HCT116 (cell line): ENCODE data around the gene SCP2. TPM values are rescaled to one million over a fixed set of nuclear protein-coding genes. Genes with fewer than 3 reads are reported as not detected.

Experiments used
- ATAC-seq: fragments of 200-7000 bp; cut with Tn5 transposase; 2 replicates; pipeline ENCODE4 v1.9.1; 2020; ENCODE audit warnings: mild to moderate bottlenecking, moderate library complexity
- BruUV-seq: library from RNA; stranded (reverse); fragments of 400-500 nt; replicated peaks from 2 replicates; lab custom pipeline; 2021; lab: Mats Ljungman, UMichigan
- CTCF ChIA-PET: fragments of 300-600 bp; sonication (Branson Sonifier 250); formaldehyde crosslinking; loops from one replicate; lab custom pipeline; 2021; ENCODE audit warnings: antibody characterized with exemption; lab: Charles Lee
- POLR2A ChIA-PET: fragments of 300-600, 350-600 bp; sonication (Branson Sonifier 250); formaldehyde crosslinking; loops from one replicate; lab custom pipeline; 2021; ENCODE audit warnings: antibody characterized with exemption; lab: Charles Lee
- RAD21 ChIA-PET, 2 experiments: fragments of 300-600 bp; sonication (Branson Sonifier 250); formaldehyde crosslinking; loops; one replicate each; lab custom pipeline; 2023; ENCODE audit warnings: low total read pairs in 2 of 2; ENCODE audit not compliant: uncharacterized antibody in 2 of 2, unreplicated experiment in 2 of 2, low non-redundant PET in 1 of 2; lab: Charles Lee
- DNase-seq: peaks from one replicate; pipeline ENCODE4 v3.0.0-alpha.2; 2010; ENCODE audit warnings: low read depth, low spot score
- H2AFZ ChIP-seq: fragments of 200-600 bp; shearing (Covaris generic), sonication (generic); 2 replicates; pipeline ENCODE4 v1.6.1; 2017; ENCODE audit warnings: low read depth, mixed run types, mixed read lengths, antibody characterized with exemption, low read length; ENCODE audit not compliant: poor library complexity, severe bottlenecking
- H3K27ac ChIP-seq: 2 replicates; pipeline ENCODE4 v1.5.1; 2012; ENCODE audit warnings: low read depth, low read length
- H3K27me3 ChIP-seq: fragments of 200-600 bp; sonication (generic); 2 replicates; pipeline ENCODE4 v1.6.1; 2016; ENCODE audit warnings: mixed run types, low read length, mixed read lengths; ENCODE audit not compliant: insufficient read depth
- H3K36me3 ChIP-seq, 2 experiments: fragments of 200-500 bp in 1 of 2; fragments of 200-600 bp in 1 of 2; sonication (Bioruptor generic) in 1 of 2; sonication (generic) in 1 of 2; 2 replicates each; pipeline versions ENCODE4 v1.5.1 to v1.6.1; 2014 to 2016; ENCODE audit warnings: low read length in 2 of 2, inconsistent platforms in 1 of 2, mixed read lengths in 1 of 2, mixed run types in 1 of 2; ENCODE audit not compliant: insufficient read depth in 2 of 2, control insufficient read depth in 1 of 2
- H3K4me1 ChIP-seq, 2 experiments: fragments of 200-600 bp in 1 of 2; sonication (generic) in 1 of 2; 2 replicates each; pipeline versions ENCODE4 v1.5.1 to v1.6.1; 2012 to 2017; ENCODE audit warnings: low read length in 2 of 2, inconsistent platforms in 1 of 2, mild to moderate bottlenecking in 1 of 2, mixed read lengths in 1 of 2, mixed run types in 1 of 2, moderate library complexity in 1 of 2; ENCODE audit not compliant: insufficient read depth in 2 of 2, control insufficient read depth in 1 of 2
- H3K4me2 ChIP-seq: fragments of 200-600 bp; sonication (generic); 2 replicates; pipeline ENCODE4 v1.6.1; 2017; ENCODE audit warnings: mixed run types, low read length, mixed read lengths
- H3K4me3 ChIP-seq, 2 experiments: fragments of 200-600 bp in 1 of 2; sonication (generic) in 1 of 2; replicated peaks in 1 of 2; 2 replicates each; pipeline ENCODE4 v1.5.1; 2011 to 2016; ENCODE audit warnings: low read length in 2 of 2, control low read depth in 1 of 2, low read depth in 1 of 2, mild to moderate bottlenecking in 1 of 2, mixed read lengths in 1 of 2, mixed run types in 1 of 2
- H3K79me2 ChIP-seq: fragments of 200-600 bp; sonication (generic); 2 replicates; pipeline ENCODE4 v1.6.1; 2017; ENCODE audit warnings: mild to moderate bottlenecking, mixed run types, low read length, moderate library complexity, mixed read lengths; ENCODE audit not compliant: insufficient read depth
- H3K9ac ChIP-seq: fragments of 200-600 bp; sonication (generic); 2 replicates; pipeline ENCODE4 v1.6.1; 2016; ENCODE audit warnings: low read length, mixed read lengths
- H3K9me2 ChIP-seq: fragments of 200-600 bp; sonication (generic), shearing (Covaris generic); 2 replicates; pipeline ENCODE4 v1.6.1; 2017; ENCODE audit warnings: mixed run types, mild to moderate bottlenecking, moderate library complexity; ENCODE audit not compliant: insufficient read depth
- H3K9me3 ChIP-seq, 2 experiments: fragments of 200-500 bp in 1 of 2; fragments of 200-600 bp in 1 of 2; sonication (Bioruptor generic) in 1 of 2; sonication (generic) in 1 of 2; 2 replicates each; pipeline ENCODE4 v1.6.1; 2014 to 2017; ENCODE audit warnings: low read length in 2 of 2, mixed read lengths in 2 of 2, inconsistent platforms in 1 of 2, low read depth in 1 of 2, mild to moderate bottlenecking in 1 of 2, mixed run types in 1 of 2, moderate library complexity in 1 of 2; ENCODE audit not compliant: control insufficient read depth in 1 of 2, insufficient read depth in 1 of 2
- H4K20me1 ChIP-seq: fragments of 200-600 bp; sonication (generic), shearing (Covaris generic); 2 replicates; pipeline ENCODE4 v1.6.1; 2017; ENCODE audit warnings: mixed run types, mild to moderate bottlenecking, moderate library complexity; ENCODE audit not compliant: insufficient read depth
- CBX3 ChIP-seq: IDR thresholded peaks from 2 replicates; pipeline ENCODE4 v1.6.1; 2012; ENCODE audit warnings: low read depth
- CEBPB ChIP-seq: IDR thresholded peaks from 2 replicates; pipeline ENCODE4 v1.6.1; 2012; ENCODE audit warnings: low read depth
- ELF1 ChIP-seq: IDR thresholded peaks from 2 replicates; pipeline ENCODE4 v1.6.1; 2012; ENCODE audit warnings: low read depth, borderline replicate concordance
- EZH2 ChIP-seq: fragments of 200-600 bp; sonication (generic); IDR thresholded peaks from 2 replicates; pipeline ENCODE4 v1.6.1; 2017; ENCODE audit warnings: antibody characterized with exemption, mixed run types
- EZH2phosphoT487 ChIP-seq: fragments of 200-600 bp; IDR thresholded peaks from 2 replicates; pipeline ENCODE4 v1.6.1; 2018; ENCODE audit warnings: antibody characterized with exemption, borderline replicate concordance
- FOSL1 ChIP-seq: IDR thresholded peaks from 2 replicates; pipeline ENCODE4 v1.6.1; 2012; ENCODE audit warnings: low read depth
- JUND ChIP-seq: IDR thresholded peaks from 2 replicates; pipeline ENCODE4 v1.6.1; 2012
- MAX ChIP-seq: IDR thresholded peaks from 2 replicates; pipeline ENCODE4 v1.6.1; 2012
- POLR2A ChIP-seq: IDR thresholded peaks from 2 replicates; pipeline ENCODE4 v1.7.0; 2011; ENCODE audit warnings: borderline replicate concordance; ENCODE audit not compliant: insufficient read depth, insufficient read length; ENCODE audit errors: extremely low read depth
- RAD21 ChIP-seq: IDR thresholded peaks from 2 replicates; pipeline ENCODE4 v1.6.1; 2012; ENCODE audit warnings: low read depth, mild to moderate bottlenecking
- SIN3A ChIP-seq: IDR thresholded peaks from 2 replicates; pipeline ENCODE4 v1.6.1; 2012; ENCODE audit warnings: low read depth
- SP1 ChIP-seq: IDR thresholded peaks from 2 replicates; pipeline ENCODE4 v1.6.1; 2012; ENCODE audit warnings: low read depth
- YY1 ChIP-seq: IDR thresholded peaks from 2 replicates; pipeline ENCODE4 v1.6.1; 2011; ENCODE audit warnings: low read length, low read depth, moderate library complexity, mild to moderate bottlenecking; ENCODE audit not compliant: insufficient replicate concordance; ENCODE audit errors: extremely low read depth
- ZBTB33 ChIP-seq: IDR thresholded peaks from 2 replicates; pipeline ENCODE4 v1.6.1; 2011; ENCODE audit warnings: mild to moderate bottlenecking, low read length, moderate library complexity; ENCODE audit not compliant: insufficient replicate concordance; ENCODE audit errors: extremely low read depth
- ZNF274 ChIP-seq: fragments of 200-500 bp; sonication (Bioruptor generic); IDR thresholded peaks from 2 replicates; pipeline ENCODE4 v1.6.1; 2014; ENCODE audit warnings: mild to moderate bottlenecking, low read depth, low read length, inconsistent platforms
- intact Hi-C: fragments of 100-400 bp; cut with micrococcal nuclease; formaldehyde crosslinking; loops from 2 replicates; pipeline ENCODE4 v1.10.0; 2022
- total RNA-seq: library from RNA; stranded (reverse); gene quantifications from one replicate; pipeline ENCODE4 v1.2.1, GENCODE V29; 2021; ENCODE audit not compliant: unreplicated experiment
- TF ChIP-seq, protein P1 (sequence below): IDR thresholded peaks from 2 replicates; pipeline ENCODE4 v1.6.1; 2012; ENCODE audit warnings: low read depth

Gene SCP2
- total RNA-seq, 1 experiment from 2014 or later, result 62.0 TPM

- Histone ChIP-seq H2AFZ (no peak overlapping the region), H3K79me2 (no peaks in the 10 kb centered on the region), H4K20me1 (no peaks in the 10 kb centered on the region), H3K27ac (no peak overlapping the region), H3K9ac (no peak overlapping the region), H3K4me2 (no peak overlapping the region), H3K36me3 (no peaks in the 10 kb centered on the region), H3K9me2 (no peaks in the 10 kb centered on the region), H3K9me3 (no peaks in the 10 kb centered on the region), H3K4me1 (peaks cover 4 to 12% of the 10 kb centered on the region in 2 experiments; a peak in 1 of 4 replicates), H3K27me3 (no peaks in the 10 kb centered on the region), H3K4me3 (no peak overlapping the region)
- DNase-seq, result no peak
- RAD21 ChIA-PET, result no interaction called here
- CTCF ChIA-PET, result no interaction called here
- no TSS peak for BruUV-seq
- TF ChIP-seq ZNF274, result no peak
- no peak for TF ChIP-seq EZH2
- no peak for TF ChIP-seq MAX
- no peak for TF ChIP-seq CEBPB
- no peak for TF ChIP-seq CBX3
- TF ChIP-seq EZH2phosphoT487, result no peak
- no peak for TF ChIP-seq RAD21
- no peak for TF ChIP-seq JUND
- intact Hi-C loops, result no loop called here
- POLR2A ChIA-PET, result no interaction called here
- no peak for ATAC-seq
These were observed 116.2 kb downstream of the SCP2 start for GRCh38 chr1:53043271-53043670.

DNA sequence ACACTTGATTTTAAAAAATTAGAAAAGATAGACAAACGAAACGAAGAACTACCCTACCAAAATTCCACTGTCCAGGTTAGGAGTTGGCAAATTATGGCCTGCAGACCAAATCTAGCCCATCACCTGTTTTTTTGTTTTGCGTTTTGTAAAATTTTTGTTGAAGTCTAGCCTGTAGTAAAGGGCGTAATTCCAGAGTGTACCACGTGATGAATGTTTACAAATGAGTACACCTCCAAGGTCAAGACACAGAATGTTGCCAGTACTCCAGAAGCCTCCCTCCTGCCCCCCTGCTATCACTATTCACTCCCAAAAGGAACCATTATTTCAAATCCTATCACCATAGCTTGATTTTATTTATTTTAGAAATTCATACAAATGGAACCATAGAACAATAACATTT lies 117.8 kb downstream of the SCP2 start:
- no peaks in the 10 kb centered on the region for H3K36me3 ChIP-seq
- RAD21 ChIA-PET, result no interaction called here
- H3K4me3 ChIP-seq, result no peak overlapping the region
- DNase-seq (no peak), ATAC-seq (no peak)
- H2AFZ ChIP-seq, result no peak overlapping the region
- no peak overlapping the region for H3K9ac ChIP-seq
- BruUV-seq, result no TSS peak
- H3K27ac ChIP-seq, result no peak overlapping the region
- H3K27me3 ChIP-seq, result no peaks in the 10 kb centered on the region
- TF ChIP-seq SIN3A (no peak), ELF1 (no peak), CBX3 (no peak), POLR2A (no peak), JUND (no peak), EZH2 (no peak), CEBPB (no peak), RAD21 (no peak), ZBTB33 (no peak), SP1 (no peak), YY1 (no peak), FOSL1 (no peak)
- TF ChIP-seq, protein P1, sequence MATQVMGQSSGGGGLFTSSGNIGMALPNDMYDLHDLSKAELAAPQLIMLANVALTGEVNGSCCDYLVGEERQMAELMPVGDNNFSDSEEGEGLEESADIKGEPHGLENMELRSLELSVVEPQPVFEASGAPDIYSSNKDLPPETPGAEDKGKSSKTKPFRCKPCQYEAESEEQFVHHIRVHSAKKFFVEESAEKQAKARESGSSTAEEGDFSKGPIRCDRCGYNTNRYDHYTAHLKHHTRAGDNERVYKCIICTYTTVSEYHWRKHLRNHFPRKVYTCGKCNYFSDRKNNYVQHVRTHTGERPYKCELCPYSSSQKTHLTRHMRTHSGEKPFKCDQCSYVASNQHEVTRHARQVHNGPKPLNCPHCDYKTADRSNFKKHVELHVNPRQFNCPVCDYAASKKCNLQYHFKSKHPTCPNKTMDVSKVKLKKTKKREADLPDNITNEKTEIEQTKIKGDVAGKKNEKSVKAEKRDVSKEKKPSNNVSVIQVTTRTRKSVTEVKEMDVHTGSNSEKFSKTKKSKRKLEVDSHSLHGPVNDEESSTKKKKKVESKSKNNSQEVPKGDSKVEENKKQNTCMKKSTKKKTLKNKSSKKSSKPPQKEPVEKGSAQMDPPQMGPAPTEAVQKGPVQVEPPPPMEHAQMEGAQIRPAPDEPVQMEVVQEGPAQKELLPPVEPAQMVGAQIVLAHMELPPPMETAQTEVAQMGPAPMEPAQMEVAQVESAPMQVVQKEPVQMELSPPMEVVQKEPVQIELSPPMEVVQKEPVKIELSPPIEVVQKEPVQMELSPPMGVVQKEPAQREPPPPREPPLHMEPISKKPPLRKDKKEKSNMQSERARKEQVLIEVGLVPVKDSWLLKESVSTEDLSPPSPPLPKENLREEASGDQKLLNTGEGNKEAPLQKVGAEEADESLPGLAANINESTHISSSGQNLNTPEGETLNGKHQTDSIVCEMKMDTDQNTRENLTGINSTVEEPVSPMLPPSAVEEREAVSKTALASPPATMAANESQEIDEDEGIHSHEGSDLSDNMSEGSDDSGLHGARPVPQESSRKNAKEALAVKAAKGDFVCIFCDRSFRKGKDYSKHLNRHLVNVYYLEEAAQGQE, result no peak
- intact Hi-C loops, result no loop called here
- H3K9me3 ChIP-seq, result no peaks in the 10 kb centered on the region
- H3K4me2 ChIP-seq, result no peak overlapping the region
- CTCF ChIA-PET, result no interaction called here
- H3K4me1 ChIP-seq, result peaks cover 4 to 12% of the 10 kb centered on the region in 2 experiments; a peak in 1 of 4 replicates
- no peaks in the 10 kb centered on the region for H3K9me2 ChIP-seq
- H3K79me2 ChIP-seq, result no peaks in the 10 kb centered on the region
- POLR2A ChIA-PET, result no interaction called here
- H4K20me1 ChIP-seq, result no peaks in the 10 kb centered on the region
